ENCODE data around the gene CALHM5. TPM values are rescaled to one million over a fixed set of nuclear protein-coding genes. Genes with fewer than 3 reads are reported as not detected.

The CALHM5 gene
- total RNA-seq, 1 donor from 2014 or later: not detected

GRCh38 chr6:116536216-116536621 lies 24.8 kb downstream of the CALHM5 start:
- Mint-ChIP-seq H3K4me1 (ENCODE audit: low read depth) (peaks cover 1% of the 10 kb centered on the region), H3K27me3 (ENCODE audit: low read depth) (peaks cover 48% of the 10 kb centered on the region)
- no peak for DNase-seq (ENCODE audit: low spot score)

GRCh38 chr6:116542426-116542825 lies 31.0 kb downstream of the CALHM5 start:
- peaks cover 53% of the 10 kb centered on the region for H3K27me3 Mint-ChIP-seq (ENCODE audit: low read depth)
- no peaks in the 10 kb centered on the region for H3K9me3 Mint-ChIP-seq
- no peak overlapping the region for H3K4me3 Mint-ChIP-seq (ENCODE audit: low read depth)
- intact Hi-C loops (cut with micrococcal nuclease): no loop called here
- no peaks in the 10 kb centered on the region for H3K4me1 Mint-ChIP-seq (ENCODE audit: low read depth)
- H3K27ac Mint-ChIP-seq: no peak overlapping the region
- no peak for DNase-seq (ENCODE audit: low spot score)
- no peaks in the 10 kb centered on the region for H3K36me3 Mint-ChIP-seq (ENCODE audit: low read depth)

More at GRCh38 chr6:116536216-116536621, 24.8 kb downstream of the CALHM5 start:
- Mint-ChIP-seq H3K36me3 (ENCODE audit: low read depth) (no peaks in the 10 kb centered on the region), H3K9me3 (no peaks in the 10 kb centered on the region), H3K27ac (no peak overlapping the region), H3K4me3 (ENCODE audit: low read depth) (no peak overlapping the region)
- intact Hi-C loops (cut with micrococcal nuclease): loop anchor here (1.0 to 5.0 kb wide), 2 partner anchors 25 to 111 kb away; no protein-coding TSS in a partner anchor

DNA sequence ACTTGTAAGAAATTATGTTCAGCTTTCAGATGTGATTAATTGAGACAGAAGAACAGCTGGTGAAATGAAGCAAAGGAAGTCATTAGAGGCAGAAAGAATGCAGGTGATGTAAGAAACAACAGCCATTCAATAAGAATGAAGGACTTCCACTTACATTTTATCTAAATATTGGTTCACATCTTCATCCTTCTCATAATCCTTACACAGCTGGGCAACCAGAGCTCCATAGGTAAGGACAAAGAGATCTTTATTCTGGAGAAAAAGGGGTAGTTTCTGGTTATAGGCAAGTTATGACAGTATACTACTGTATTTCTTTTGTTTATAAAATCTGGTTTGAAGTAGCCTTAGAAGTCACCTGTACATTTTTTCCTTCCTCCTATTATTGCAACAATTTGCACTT lies 31.7 kb downstream of the CALHM5 start:
- Mint-ChIP-seq H3K4me1 (ENCODE audit: low read depth) (no peaks in the 10 kb centered on the region), H3K4me3 (ENCODE audit: low read depth) (no peak overlapping the region), H3K27ac (no peak overlapping the region), H3K27me3 (ENCODE audit: low read depth) (peaks cover 51% of the 10 kb centered on the region), H3K9me3 (no peaks in the 10 kb centered on the region), H3K36me3 (ENCODE audit: low read depth) (no peaks in the 10 kb centered on the region)
- intact Hi-C loops (cut with micrococcal nuclease): no loop called here
- no peak for DNase-seq (ENCODE audit: low spot score)

DNA sequence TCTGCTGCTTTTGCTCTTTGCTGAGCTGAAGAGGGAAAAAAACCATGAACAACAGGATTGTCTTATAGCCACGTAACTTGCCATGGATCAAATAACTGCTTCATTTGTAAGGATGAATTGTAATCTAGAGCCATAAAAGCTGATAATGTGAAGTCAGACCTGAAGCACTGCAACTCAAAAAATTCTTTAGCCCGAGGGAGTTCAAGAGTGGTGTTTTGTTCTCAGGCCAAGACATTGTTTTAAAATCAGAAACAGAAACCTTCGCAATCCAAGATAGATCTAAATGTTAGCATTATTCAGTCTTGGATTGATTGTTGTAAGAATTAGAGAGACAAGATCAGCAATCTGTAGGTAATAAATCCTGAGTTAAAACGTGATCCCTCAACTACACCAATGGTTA lies 34.2 kb downstream of the CALHM5 start, which contains the start of gene TRAPPC3L:
TRAPPC3L (minus strand) TSS at position 34 of the 400 bp plus-strand sequence. CDS start 170 bp downstream, outside the sequence.
- H3K9me3 Mint-ChIP-seq: no peaks in the 10 kb centered on the region
- DNase-seq (ENCODE audit: low spot score): no peak
- no peak within 1 kb of the TSS for H3K27ac Mint-ChIP-seq
- intact Hi-C loops (cut with micrococcal nuclease): no loop called here
- H3K27me3 Mint-ChIP-seq (ENCODE audit: low read depth): peaks cover 39% of the 10 kb centered on the region
- no peaks in the 10 kb centered on the region for H3K4me1 Mint-ChIP-seq (ENCODE audit: low read depth)
- H3K4me3 Mint-ChIP-seq (ENCODE audit: low read depth): no peak within 1 kb of the TSS
- H3K36me3 Mint-ChIP-seq (ENCODE audit: low read depth): no peaks in the 10 kb centered on the region

DNA sequence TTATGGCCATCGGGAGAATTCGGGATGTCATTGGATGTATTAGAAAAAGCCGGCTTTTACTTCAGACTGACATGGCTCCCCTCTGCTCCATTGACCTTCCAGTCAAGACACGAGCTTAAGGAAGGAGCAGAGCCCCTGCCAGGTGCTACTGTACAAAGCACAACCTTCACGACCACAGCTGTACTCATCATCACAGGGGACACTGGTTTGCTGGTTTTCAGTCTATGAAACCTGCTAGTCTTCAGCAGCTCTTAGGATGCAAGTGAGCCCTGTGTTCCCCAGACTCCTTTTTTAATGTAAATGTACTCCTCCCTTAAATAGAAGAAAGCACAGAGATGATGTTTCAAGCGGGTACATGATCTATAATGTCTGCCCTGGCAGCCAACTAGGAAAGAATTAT lies 35.9 kb downstream of the CALHM5 start:
- H3K4me3 Mint-ChIP-seq (ENCODE audit: low read depth): no peak overlapping the region
- H3K36me3 Mint-ChIP-seq (ENCODE audit: low read depth): no peaks in the 10 kb centered on the region
- H3K4me1 Mint-ChIP-seq (ENCODE audit: low read depth): no peaks in the 10 kb centered on the region
- H3K27me3 Mint-ChIP-seq (ENCODE audit: low read depth): peaks cover 43% of the 10 kb centered on the region
- intact Hi-C loops (cut with micrococcal nuclease): no loop called here
- no peak overlapping the region for H3K27ac Mint-ChIP-seq
- no peaks in the 10 kb centered on the region for H3K9me3 Mint-ChIP-seq
- DNase-seq (ENCODE audit: low spot score): no peak

- Mint-ChIP-seq H3K36me3 (ENCODE audit: low read depth) (no peaks in the 10 kb centered on the region), H3K9me3 (no peaks in the 10 kb centered on the region), H3K27ac (no peak overlapping the region), H3K4me1 (ENCODE audit: low read depth) (no peaks in the 10 kb centered on the region), H3K27me3 (ENCODE audit: low read depth) (peaks cover 37% of the 10 kb centered on the region), H3K4me3 (ENCODE audit: low read depth) (no peak overlapping the region)
- intact Hi-C loops (cut with micrococcal nuclease): no loop called here
- no peak for DNase-seq (ENCODE audit: low spot score)
Measured at GRCh38 chr6:116550796-116551195, 39.4 kb downstream of the CALHM5 start.

DNA sequence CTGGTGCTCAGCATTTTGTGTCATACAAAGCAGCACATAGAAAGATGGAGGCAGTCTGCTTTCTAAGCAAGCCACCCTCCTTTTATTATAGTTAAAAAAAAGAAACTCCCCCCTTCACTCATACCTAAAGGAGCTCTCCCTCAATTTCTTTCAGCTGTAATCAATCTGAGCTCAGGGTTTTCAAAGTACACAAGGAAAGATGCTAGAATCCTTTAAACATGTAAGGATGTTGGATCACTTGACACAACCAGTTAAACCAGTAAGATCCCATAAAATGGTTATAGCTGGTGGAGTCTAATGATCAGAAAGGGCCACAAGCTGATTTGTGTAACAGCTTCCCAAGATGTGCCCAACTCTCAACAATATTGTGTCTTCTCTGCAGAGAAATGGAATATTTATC lies 42.0 kb downstream of the CALHM5 start, which contains the start of gene CALHM4:
CALHM4 (plus strand) TSS at position 301 of the 400 bp plus-strand sequence; CDS start at position 344, 43 bp downstream.
- H3K27ac Mint-ChIP-seq: no peak within 1 kb of the TSS
- no peaks in the 10 kb centered on the region for H3K4me1 Mint-ChIP-seq (ENCODE audit: low read depth)
- no peaks in the 10 kb centered on the region for H3K9me3 Mint-ChIP-seq
- H3K27me3 Mint-ChIP-seq (ENCODE audit: low read depth): peaks cover 35% of the 10 kb centered on the region
- no peak within 1 kb of the TSS for H3K4me3 Mint-ChIP-seq (ENCODE audit: low read depth)
- no peak for DNase-seq (ENCODE audit: low spot score)
- no peaks in the 10 kb centered on the region for H3K36me3 Mint-ChIP-seq (ENCODE audit: low read depth)
- intact Hi-C loops (cut with micrococcal nuclease): no loop called here

DNA sequence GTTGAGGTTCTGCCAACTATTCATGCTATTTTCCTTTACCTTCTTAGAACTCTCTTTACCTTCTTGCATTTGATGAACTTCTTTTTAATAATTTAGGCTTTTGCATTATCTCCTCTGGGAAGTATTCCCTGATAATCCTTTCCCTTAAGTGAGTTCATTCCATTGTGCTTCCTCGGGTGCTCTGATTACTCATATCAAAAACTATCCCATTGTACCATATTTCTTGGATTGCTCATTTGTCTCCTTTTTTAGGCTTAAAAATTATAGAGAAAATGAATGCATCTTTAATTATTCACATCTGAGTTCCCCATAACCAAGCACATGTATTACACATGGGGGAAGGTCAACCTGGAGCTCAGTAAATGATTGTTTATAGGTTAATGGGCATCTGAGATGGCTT lies 44.6 kb downstream of the CALHM5 start:
- no peak overlapping the region for H3K4me3 Mint-ChIP-seq (ENCODE audit: low read depth)
- intact Hi-C loops (cut with micrococcal nuclease): no loop called here
- peaks cover 31% of the 10 kb centered on the region for H3K27me3 Mint-ChIP-seq (ENCODE audit: low read depth)
- peaks cover under 1% of the 10 kb centered on the region for H3K4me1 Mint-ChIP-seq (ENCODE audit: low read depth)
- H3K27ac Mint-ChIP-seq: no peak overlapping the region
- H3K9me3 Mint-ChIP-seq: no peaks in the 10 kb centered on the region
- no peak for DNase-seq (ENCODE audit: low spot score)
- no peaks in the 10 kb centered on the region for H3K36me3 Mint-ChIP-seq (ENCODE audit: low read depth)

DNA sequence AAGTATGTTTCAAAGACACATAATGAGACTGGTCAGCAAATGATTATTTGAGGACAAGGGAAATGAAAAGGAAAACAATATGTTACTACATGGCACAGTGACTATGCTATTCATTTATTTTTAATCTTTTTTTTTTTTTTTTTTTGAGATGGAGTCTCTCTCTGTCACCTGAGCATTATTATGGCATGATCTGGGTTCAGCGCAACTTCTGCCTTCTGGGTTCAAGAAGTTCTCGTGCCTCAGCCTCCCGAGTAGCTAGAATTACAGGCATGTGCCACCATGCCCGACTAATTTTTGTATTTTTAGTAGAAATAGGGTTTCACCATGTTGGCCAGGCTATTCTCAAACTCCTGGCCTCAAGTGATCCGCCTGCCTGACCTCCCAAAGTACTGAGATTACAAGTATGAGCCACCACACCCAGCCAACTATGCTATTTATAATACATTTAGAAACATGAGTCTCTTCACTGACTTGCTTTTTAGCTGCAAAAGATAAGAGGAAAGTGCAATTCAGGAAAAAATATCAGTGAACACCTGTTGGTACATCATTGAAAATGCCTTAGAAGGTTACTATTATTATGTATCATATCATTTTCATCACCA lies 45.5 kb downstream of the CALHM5 start:
- Mint-ChIP-seq H3K27me3 (ENCODE audit: low read depth) (peaks cover 27% of the 10 kb centered on the region), H3K4me3 (ENCODE audit: low read depth) (no peak overlapping the region), H3K9me3 (no peaks in the 10 kb centered on the region), H3K27ac (no peak overlapping the region), H3K36me3 (ENCODE audit: low read depth) (no peaks in the 10 kb centered on the region), H3K4me1 (ENCODE audit: low read depth) (peaks cover 3% of the 10 kb centered on the region)
- no peak for DNase-seq (ENCODE audit: low spot score)
- intact Hi-C loops (cut with micrococcal nuclease): no loop called here

- intact Hi-C loops (cut with micrococcal nuclease): no loop called here
- H3K27me3 Mint-ChIP-seq (ENCODE audit: low read depth): peaks cover 26% of the 10 kb centered on the region
Measured at GRCh38 chr6:116557893-116558292, 46.5 kb downstream of the CALHM5 start.

DNA sequence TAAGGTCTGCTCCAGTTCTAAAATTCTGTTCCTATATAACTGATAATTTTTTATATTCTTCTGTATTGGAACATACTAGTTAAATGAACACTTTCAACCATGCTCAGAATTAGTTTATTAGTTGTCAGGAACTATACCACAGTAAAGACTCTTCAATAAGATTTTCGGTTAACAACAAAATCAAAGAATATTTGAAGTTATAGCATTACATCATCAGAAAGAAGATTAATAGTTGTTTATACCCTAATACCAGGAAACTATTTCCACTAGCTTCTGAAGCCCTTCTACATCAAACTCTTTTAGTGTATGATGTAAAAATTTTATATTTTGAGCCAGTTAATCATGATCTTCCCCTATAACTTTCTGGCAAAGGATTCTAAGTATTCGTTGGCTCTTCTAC lies 48.7 kb downstream of the CALHM5 start:
- no peaks in the 10 kb centered on the region for H3K9me3 Mint-ChIP-seq
- intact Hi-C loops (cut with micrococcal nuclease): no loop called here
- no peak overlapping the region for H3K27ac Mint-ChIP-seq

More at GRCh38 chr6:116557893-116558292, 46.5 kb downstream of the CALHM5 start:
- no peak for DNase-seq (ENCODE audit: low spot score)
- H3K4me1 Mint-ChIP-seq (ENCODE audit: low read depth): peaks cover 3% of the 10 kb centered on the region
- no peak overlapping the region for H3K4me3 Mint-ChIP-seq (ENCODE audit: low read depth)
- no peaks in the 10 kb centered on the region for H3K9me3 Mint-ChIP-seq
- H3K36me3 Mint-ChIP-seq (ENCODE audit: low read depth): no peaks in the 10 kb centered on the region
- H3K27ac Mint-ChIP-seq: no peak overlapping the region

DNA sequence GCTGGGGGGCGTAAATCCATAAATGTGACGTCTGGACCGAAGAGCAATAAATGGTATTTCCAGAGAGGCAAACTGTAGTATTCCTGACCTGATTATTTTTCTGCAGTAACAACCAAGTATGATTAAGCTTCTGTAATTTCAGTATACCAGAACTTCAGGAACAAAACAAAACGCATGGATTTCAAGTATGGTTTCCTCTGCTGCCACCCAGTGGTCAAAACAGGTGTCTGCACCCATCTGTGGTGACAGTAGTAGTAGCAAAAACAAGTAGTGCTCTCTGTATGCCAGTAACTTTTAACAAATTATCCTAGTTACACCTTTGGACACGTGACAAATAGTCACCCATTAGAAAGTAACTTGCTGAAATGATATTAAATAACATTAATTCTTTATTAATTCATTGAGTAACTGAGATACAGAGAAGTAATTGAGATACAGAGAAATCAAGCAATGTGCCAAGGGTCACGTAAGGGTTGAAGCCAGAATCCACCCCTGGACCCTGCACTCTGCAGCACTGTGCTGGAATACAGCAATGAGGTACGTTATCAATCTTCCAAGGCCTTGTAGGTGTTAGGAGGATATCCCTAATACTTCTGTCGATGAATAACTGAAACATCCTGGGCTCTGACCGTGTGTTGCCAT lies 50.1 kb downstream of the CALHM5 start:
- peaks cover 21% of the 10 kb centered on the region for H3K27me3 Mint-ChIP-seq (ENCODE audit: low read depth)
- peak; percentile 50 for DNase-seq (ENCODE audit: low spot score)
- H3K4me3 Mint-ChIP-seq (ENCODE audit: low read depth): no peak overlapping the region
- H3K27ac Mint-ChIP-seq: no peak overlapping the region
- H3K36me3 Mint-ChIP-seq (ENCODE audit: low read depth): no peaks in the 10 kb centered on the region
- peaks cover 3% of the 10 kb centered on the region for H3K4me1 Mint-ChIP-seq (ENCODE audit: low read depth)
- intact Hi-C loops (cut with micrococcal nuclease): loop anchor here (1.0 kb wide), 1 partner anchor 25 kb away; no protein-coding TSS in a partner anchor
- no peaks in the 10 kb centered on the region for H3K9me3 Mint-ChIP-seq

More for the DNA sequence above, 48.7 kb downstream of the CALHM5 start:
- Mint-ChIP-seq H3K4me1 (ENCODE audit: low read depth) (peaks cover 3% of the 10 kb centered on the region), H3K36me3 (ENCODE audit: low read depth) (no peaks in the 10 kb centered on the region), H3K4me3 (ENCODE audit: low read depth) (no peak overlapping the region), H3K27me3 (ENCODE audit: low read depth) (peaks cover 25% of the 10 kb centered on the region)
- no peak for DNase-seq (ENCODE audit: low spot score)

- H3K9me3 Mint-ChIP-seq: no peaks in the 10 kb centered on the region
- H3K36me3 Mint-ChIP-seq (ENCODE audit: low read depth): no peaks in the 10 kb centered on the region
- H3K27ac Mint-ChIP-seq: no peak overlapping the region
- H3K4me1 Mint-ChIP-seq (ENCODE audit: low read depth): peaks cover 3% of the 10 kb centered on the region
- peaks cover 26% of the 10 kb centered on the region for H3K27me3 Mint-ChIP-seq (ENCODE audit: low read depth)
- no peak for DNase-seq (ENCODE audit: low spot score)
- no peak overlapping the region for H3K4me3 Mint-ChIP-seq (ENCODE audit: low read depth)
- intact Hi-C loops (cut with micrococcal nuclease): no loop called here
Measured at GRCh38 chr6:116562019-116562403, 50.6 kb downstream of the CALHM5 start.

Measured in activated T-helper 2 cell treated with anti-CD3 and anti-CD28 coated beads, Interferon-gamma antibody, Interleukin-2, Interleukin-4, amounts not matched to agents 10 μg/mL and 5 μg/mL and 100 μg/mL, durations not matched to agents 14 hours and 24 hours and 36 hours (primary cell).